Measurements from ENCODE around the gene USP22. TPM values are rescaled to one million over a fixed set of nuclear protein-coding genes. Genes with fewer than 3 reads are reported as not detected.

The USP22 gene
- total and polyA plus RNA-seq, 8 donors = 28.1 to 394 (median 161) TPM

DNA sequence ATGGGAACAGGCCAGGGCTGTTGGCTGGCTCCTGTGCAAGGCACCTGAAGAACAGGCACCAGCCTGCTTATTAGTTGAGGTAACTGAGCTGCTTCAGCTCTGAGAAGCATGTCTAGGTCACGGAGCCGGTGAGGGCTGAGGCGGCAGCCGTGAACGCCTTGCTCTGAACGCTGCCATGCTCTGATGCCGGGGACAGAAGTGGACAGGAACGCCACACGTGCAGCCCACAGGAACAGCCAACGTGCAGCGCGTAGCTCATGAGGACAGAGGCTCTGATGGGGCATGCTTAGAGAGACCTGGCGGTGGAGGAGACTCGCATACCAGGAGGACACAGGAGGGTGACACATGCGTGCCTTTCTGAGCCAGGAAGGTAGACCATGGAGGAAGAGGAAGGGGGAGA, 25.6 kb downstream of the USP22 start:
- Histone ChIP-seq H3K36me3 (peaks cover 90 to 97% (median 96%) of the 10 kb centered on the region in 4 donors), H3K27ac (no peak overlapping the region), H3K27me3 (no peaks in the 10 kb centered on the region), H3K4me3 (no peak overlapping the region), H3K4me1 (peaks cover 5 to 63% (median 26%) of the 10 kb centered on the region in 4 donors), H3K9me3 (no peaks in the 10 kb centered on the region)
- no peak for TF ChIP-seq POLR2AphosphoS5 (IDR thresholded peaks at IDR 0.05)
- TF ChIP-seq POLR2A (IDR thresholded peaks at IDR 0.05) = no peak
- TF ChIP-seq, protein P1, sequence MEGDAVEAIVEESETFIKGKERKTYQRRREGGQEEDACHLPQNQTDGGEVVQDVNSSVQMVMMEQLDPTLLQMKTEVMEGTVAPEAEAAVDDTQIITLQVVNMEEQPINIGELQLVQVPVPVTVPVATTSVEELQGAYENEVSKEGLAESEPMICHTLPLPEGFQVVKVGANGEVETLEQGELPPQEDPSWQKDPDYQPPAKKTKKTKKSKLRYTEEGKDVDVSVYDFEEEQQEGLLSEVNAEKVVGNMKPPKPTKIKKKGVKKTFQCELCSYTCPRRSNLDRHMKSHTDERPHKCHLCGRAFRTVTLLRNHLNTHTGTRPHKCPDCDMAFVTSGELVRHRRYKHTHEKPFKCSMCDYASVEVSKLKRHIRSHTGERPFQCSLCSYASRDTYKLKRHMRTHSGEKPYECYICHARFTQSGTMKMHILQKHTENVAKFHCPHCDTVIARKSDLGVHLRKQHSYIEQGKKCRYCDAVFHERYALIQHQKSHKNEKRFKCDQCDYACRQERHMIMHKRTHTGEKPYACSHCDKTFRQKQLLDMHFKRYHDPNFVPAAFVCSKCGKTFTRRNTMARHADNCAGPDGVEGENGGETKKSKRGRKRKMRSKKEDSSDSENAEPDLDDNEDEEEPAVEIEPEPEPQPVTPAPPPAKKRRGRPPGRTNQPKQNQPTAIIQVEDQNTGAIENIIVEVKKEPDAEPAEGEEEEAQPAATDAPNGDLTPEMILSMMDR (IDR thresholded peaks at IDR 0.05) = no peak
- no peak for TF ChIP-seq EP300 (IDR thresholded peaks at IDR 0.05)
- intact Hi-C loops (cut with DNase I; ENCODE audit: low total_unique reads) = no loop called here
- WGBS, 5 donors = 92 to 95% (median 94%) methylated on average over 15 of the region's 15 CpGs
- DNase-seq = no peak

DNA sequence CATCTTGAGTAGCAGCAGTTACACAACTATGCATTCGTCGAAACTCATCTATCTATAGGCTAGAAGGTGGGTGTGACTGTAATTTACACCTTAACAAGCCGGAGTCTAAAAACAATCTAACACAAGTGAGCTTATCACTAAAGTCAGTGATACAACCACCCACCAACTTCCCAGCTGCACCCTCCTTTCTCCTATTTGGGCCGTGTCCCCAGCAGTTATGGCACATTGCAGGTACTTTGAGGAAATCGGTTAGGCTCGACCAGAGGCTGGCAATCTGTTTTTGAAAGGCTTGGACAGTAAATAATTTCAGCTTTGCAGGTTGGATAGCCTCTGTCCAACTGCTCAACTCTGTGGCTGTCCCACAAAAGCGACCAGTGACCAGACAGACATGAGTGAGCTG, 26.0 kb downstream of the USP22 start:
- WGBS, 5 donors = 70 to 87% (median 77%) methylated on average over 7 of the region's 7 CpGs
- TF ChIP-seq, protein P1 (IDR thresholded peaks at IDR 0.05) = no peak
- no peak for TF ChIP-seq EP300 (IDR thresholded peaks at IDR 0.05)
- TF ChIP-seq POLR2A (IDR thresholded peaks at IDR 0.05) = no peak
- TF ChIP-seq POLR2AphosphoS5 (IDR thresholded peaks at IDR 0.05) = no peak
- DNase-seq = no peak
- Histone ChIP-seq H3K4me3 (no peak overlapping the region), H3K4me1 (peaks cover 5 to 61% (median 26%) of the 10 kb centered on the region in 4 donors), H3K27me3 (no peaks in the 10 kb centered on the region), H3K36me3 (peaks cover 94 to 100% (median 99%) of the 10 kb centered on the region in 4 donors), H3K9me3 (no peaks in the 10 kb centered on the region), H3K27ac (no peak overlapping the region)
- intact Hi-C loops (cut with DNase I; ENCODE audit: low total_unique reads) = no loop called here

- Histone ChIP-seq H3K36me3 (peaks cover 93 to 100% (median 100%) of the 10 kb centered on the region in 4 donors), H3K4me1 (peaks cover 2 to 48% (median 19%) of the 10 kb centered on the region in 4 donors), H3K4me3 (no peak overlapping the region), H3K27ac (no peak overlapping the region), H3K27me3 (no peaks in the 10 kb centered on the region), H3K9me3 (no peaks in the 10 kb centered on the region)
- intact Hi-C loops (cut with DNase I; ENCODE audit: low total_unique reads) = no loop called here
- WGBS, 5 donors = 64 to 77% (median 71%) methylated on average over 15 of the region's 15 CpGs
- TF ChIP-seq POLR2AphosphoS5 (IDR thresholded peaks at IDR 0.05) = no peak
- TF ChIP-seq, protein P1 (IDR thresholded peaks at IDR 0.05) = no peak
- TF ChIP-seq EP300 (IDR thresholded peaks at IDR 0.05) = no peak
- TF ChIP-seq POLR2A (IDR thresholded peaks at IDR 0.05) = no peak
- no peak for DNase-seq
Observed at GRCh38 chr17:21015564-21015963, 27.2 kb downstream of the USP22 start.

DNA sequence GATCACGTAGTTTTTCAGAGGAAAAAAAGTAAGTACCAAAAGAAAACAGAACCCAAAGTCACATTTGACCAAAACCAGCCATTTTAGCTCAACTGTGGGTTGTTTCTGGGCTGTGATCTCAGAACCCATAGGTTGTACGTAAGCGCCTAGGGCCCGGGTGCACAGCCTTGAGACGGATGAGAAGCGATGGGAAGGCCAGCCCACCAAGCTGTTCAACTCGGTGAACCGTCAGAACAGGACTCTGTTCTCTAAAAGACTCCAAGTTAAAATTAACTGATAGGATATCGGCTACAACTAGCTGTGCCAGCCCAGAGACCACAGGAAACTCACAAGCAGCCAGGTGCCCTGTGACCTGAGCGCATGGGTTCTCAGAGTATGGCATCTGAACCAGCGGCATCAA, 28.3 kb downstream of the USP22 start:
- Histone ChIP-seq H3K27me3 (no peaks in the 10 kb centered on the region), H3K4me1 (peaks cover 0 to 37% (median 14%) of the 10 kb centered on the region in 4 donors), H3K9me3 (no peaks in the 10 kb centered on the region), H3K27ac (no peak overlapping the region), H3K4me3 (no peak overlapping the region), H3K36me3 (peaks cover 97 to 100% (median 100%) of the 10 kb centered on the region in 4 donors)
- TF ChIP-seq EP300 (IDR thresholded peaks at IDR 0.05) = no peak
- TF ChIP-seq POLR2A (IDR thresholded peaks at IDR 0.05) = no peak
- TF ChIP-seq, protein P1 (IDR thresholded peaks at IDR 0.05) = no peak
- TF ChIP-seq POLR2AphosphoS5 (IDR thresholded peaks at IDR 0.05) = no peak
- 69 to 90% (median 79%) methylated on average over 11 of the region's 11 CpGs for WGBS, 5 donors
- no peak for DNase-seq
- intact Hi-C loops (cut with DNase I; ENCODE audit: low total_unique reads) = no loop called here

Measured in stomach (tissue), 9 donors.